Measurements from ENCODE around the gene STAM2.

DNA sequence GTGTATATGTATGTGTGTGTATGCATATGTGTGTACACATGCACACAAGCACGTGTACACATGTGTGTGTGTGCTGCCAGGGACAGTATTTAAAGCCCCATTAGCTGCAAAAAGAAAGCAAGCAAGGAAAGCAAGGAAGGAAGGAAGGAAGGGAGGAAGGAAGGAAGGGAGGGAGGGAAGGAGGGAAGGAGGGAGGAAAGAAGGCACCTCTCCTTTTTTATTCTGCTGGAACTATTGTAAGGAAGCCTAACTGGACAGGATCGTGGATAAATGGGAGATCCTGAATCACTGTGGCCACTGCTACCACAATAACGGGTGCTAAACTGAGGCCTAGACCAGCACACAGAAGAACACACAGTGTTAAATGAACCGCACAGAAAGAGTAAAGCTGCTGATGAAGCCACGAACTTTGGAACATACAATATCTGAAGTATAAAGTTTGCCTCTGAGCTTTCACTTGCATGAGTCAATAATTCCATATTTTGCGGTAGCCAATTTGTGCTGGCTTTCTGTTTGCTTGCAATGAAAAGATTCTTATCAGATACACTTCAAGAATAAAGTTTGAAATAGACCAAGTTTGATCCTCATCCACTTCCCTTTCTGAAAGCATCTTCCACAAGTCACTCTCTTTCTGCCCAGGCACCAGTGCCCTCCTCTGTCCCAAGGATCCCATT is 92.2 kb downstream of the STAM2 start:
- TF ChIP-seq CTCF (conservative IDR thresholded peaks at IDR 0.05) (no peak), EZH2 (IDR thresholded peaks at IDR 0.05; ENCODE audit: low read depth) (no peak)
